H1 (cell line): Measurements from ENCODE around the gene UXT.

ENCODE experiments used
- POLR2A ChIP-seq, 2 experiments: IDR thresholded peaks; 1 replicate in 1 of 2; 2 replicates in 1 of 2; pipeline ENCODE4 v1.6.1; 2011; ENCODE audit warnings: low read depth in 2 of 2, low read length in 2 of 2, mild to moderate bottlenecking in 2 of 2; ENCODE audit errors: control extremely low read depth in 1 of 2
- TF ChIP-seq, protein P1 (sequence below), 3 experiments: IDR thresholded peaks; 1 replicate in 2 of 3; 2 replicates in 1 of 3; pipeline versions ENCODE4 v1.5.1 to v1.6.1; 2011; ENCODE audit warnings: low read length in 3 of 3, mild to moderate bottlenecking in 3 of 3, inconsistent platforms in 2 of 3, low read depth in 1 of 3, moderate library complexity in 1 of 3; ENCODE audit not compliant: insufficient read depth in 1 of 3; ENCODE audit errors: control extremely low read depth in 1 of 3

DNA sequence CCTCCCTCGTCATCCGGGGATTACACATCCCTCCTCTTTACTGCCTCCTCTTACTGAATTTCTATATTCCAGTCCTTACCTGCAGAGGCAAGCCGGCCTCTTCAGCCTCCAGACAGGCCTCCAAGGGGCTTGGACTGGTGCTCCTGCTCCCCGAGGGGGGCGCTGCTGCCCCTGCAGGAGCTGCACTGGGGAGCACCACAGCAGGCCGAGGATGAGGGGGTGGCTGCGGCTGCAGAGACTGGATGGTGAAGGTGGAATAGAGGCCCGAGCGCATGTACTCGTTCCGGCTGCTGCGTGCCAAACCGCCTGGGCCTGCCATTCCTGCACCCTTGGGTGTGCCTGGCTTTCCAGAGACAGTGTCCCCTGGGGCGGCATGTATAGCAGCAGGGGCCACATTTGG, 20.2 kb downstream of the UXT start:
- no peak for TF ChIP-seq POLR2A (IDR thresholded peaks at IDR 0.05; ENCODE audit: control extremely low read depth in 1 of 2, low read depth in 2 of 2, low read length in 2 of 2)
- TF ChIP-seq, protein P1, sequence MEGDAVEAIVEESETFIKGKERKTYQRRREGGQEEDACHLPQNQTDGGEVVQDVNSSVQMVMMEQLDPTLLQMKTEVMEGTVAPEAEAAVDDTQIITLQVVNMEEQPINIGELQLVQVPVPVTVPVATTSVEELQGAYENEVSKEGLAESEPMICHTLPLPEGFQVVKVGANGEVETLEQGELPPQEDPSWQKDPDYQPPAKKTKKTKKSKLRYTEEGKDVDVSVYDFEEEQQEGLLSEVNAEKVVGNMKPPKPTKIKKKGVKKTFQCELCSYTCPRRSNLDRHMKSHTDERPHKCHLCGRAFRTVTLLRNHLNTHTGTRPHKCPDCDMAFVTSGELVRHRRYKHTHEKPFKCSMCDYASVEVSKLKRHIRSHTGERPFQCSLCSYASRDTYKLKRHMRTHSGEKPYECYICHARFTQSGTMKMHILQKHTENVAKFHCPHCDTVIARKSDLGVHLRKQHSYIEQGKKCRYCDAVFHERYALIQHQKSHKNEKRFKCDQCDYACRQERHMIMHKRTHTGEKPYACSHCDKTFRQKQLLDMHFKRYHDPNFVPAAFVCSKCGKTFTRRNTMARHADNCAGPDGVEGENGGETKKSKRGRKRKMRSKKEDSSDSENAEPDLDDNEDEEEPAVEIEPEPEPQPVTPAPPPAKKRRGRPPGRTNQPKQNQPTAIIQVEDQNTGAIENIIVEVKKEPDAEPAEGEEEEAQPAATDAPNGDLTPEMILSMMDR (IDR thresholded peaks at IDR 0.05; ENCODE audit: control extremely low read depth in 1 of 3, insufficient read depth in 1 of 3, low read depth in 1 of 3, low read length in 3 of 3), result no peak
